ENCODE measurements around the gene GPC3. TPM values are rescaled to one million over a fixed set of nuclear protein-coding genes. Genes with fewer than 3 reads are reported as not detected.

GPC3 gene
- total and polyA plus RNA-seq, 2 donors (not counting 3 experiments of a cell fraction or from before 2014, with no cell fraction given) = not detected

DNA sequence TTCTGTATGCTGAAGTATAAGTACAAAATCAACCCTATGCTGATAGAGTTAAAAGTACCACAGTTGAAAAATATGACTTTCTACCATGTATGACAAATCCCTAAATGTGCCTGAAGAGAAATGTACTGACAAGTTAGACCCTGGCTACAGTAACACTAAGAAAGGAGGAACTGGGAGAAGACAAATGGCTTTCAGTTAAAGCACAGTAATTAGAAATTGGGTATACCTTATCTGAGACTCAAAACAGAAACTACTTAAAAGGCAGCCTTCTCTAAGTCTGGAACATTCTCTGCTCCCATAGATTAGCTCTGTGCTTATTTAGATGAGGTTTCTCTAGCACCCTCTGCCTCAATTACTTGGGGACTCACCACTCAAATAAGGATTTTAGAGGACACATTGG, 189.1 kb downstream of the GPC3 start:
- no peaks in the 10 kb centered on the region for H4K20me1 ChIP-seq (replicated peaks; ENCODE audit: control insufficient read depth, extremely low read depth, insufficient read depth, low read length)
- H3K27me3 ChIP-seq (ENCODE audit: control insufficient read depth in 2 of 2, insufficient read depth in 2 of 2, low read length in 2 of 2) = no peaks in the 10 kb centered on the region
- no peak overlapping the region for H2AFZ ChIP-seq (ENCODE audit: low read depth, low read length)
- CTCF ChIA-PET = interaction anchor here (0.7 kb wide), 1 partner anchor 11 kb away, joined by 3 read pairs; no protein-coding TSS in a partner anchor
- no peak for FAIRE-seq
- H3K36me3 ChIP-seq (ENCODE audit: control insufficient read depth in 2 of 2, extremely low read depth in 1 of 2, insufficient read depth in 2 of 2, low read length in 2 of 2) = no peaks in the 10 kb centered on the region
- H3K4me2 ChIP-seq (ENCODE audit: insufficient read depth, low read length) = no peak overlapping the region
- intact Hi-C loops (cut with micrococcal nuclease) (no loop called here), dilution Hi-C loops (cut with MboI; ENCODE audit: extremely low pct_ligation_motif_present, low sequenced_read_pairs) (no loop called here)
- no peak for DNase-seq (ENCODE audit: low read depth, low spot score)
- TF ChIP-seq POLR2A (IDR thresholded peaks at IDR 0.05; ENCODE audit: low read depth, low read length) (no peak), MYC (IDR thresholded peaks at IDR 0.05; ENCODE audit: low read depth, low read length) (no peak), JUN (IDR thresholded peaks at IDR 0.05; ENCODE audit: borderline replicate concordance, insufficient read depth, insufficient read length, low read depth) (no peak), GATA2 (IDR thresholded peaks at IDR 0.05; ENCODE audit: insufficient read depth, insufficient read length, low read depth, low read length) (no peak), POLR2AphosphoS5 (IDR thresholded peaks at IDR 0.05; ENCODE audit: insufficient read depth, low read depth, low read length) (no peak), EZH2 (IDR thresholded peaks at IDR 0.05; ENCODE audit: borderline replicate concordance, low read depth, low read length, severe bottlenecking) (no peak), FOS (IDR thresholded peaks at IDR 0.05; ENCODE audit: borderline replicate concordance, insufficient read depth, low read length) (no peak)
- TF ChIP-seq, protein P1, sequence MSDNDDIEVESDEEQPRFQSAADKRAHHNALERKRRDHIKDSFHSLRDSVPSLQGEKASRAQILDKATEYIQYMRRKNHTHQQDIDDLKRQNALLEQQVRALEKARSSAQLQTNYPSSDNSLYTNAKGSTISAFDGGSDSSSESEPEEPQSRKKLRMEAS (IDR thresholded peaks at IDR 0.05; ENCODE audit: insufficient read depth, insufficient read length) = no peak
- TF ChIP-seq, protein P2, sequence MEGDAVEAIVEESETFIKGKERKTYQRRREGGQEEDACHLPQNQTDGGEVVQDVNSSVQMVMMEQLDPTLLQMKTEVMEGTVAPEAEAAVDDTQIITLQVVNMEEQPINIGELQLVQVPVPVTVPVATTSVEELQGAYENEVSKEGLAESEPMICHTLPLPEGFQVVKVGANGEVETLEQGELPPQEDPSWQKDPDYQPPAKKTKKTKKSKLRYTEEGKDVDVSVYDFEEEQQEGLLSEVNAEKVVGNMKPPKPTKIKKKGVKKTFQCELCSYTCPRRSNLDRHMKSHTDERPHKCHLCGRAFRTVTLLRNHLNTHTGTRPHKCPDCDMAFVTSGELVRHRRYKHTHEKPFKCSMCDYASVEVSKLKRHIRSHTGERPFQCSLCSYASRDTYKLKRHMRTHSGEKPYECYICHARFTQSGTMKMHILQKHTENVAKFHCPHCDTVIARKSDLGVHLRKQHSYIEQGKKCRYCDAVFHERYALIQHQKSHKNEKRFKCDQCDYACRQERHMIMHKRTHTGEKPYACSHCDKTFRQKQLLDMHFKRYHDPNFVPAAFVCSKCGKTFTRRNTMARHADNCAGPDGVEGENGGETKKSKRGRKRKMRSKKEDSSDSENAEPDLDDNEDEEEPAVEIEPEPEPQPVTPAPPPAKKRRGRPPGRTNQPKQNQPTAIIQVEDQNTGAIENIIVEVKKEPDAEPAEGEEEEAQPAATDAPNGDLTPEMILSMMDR (IDR thresholded peaks at IDR 0.05; ENCODE audit: extremely low read depth in 1 of 2, insufficient read depth in 1 of 2, low read depth in 1 of 2, low read length in 2 of 2) = no peak
- BruUV-seq (replicated peaks) = no TSS peak
- H3K9me1 ChIP-seq (replicated peaks; ENCODE audit: control insufficient read depth, extremely low read depth, insufficient read depth, low read length) = no peaks in the 10 kb centered on the region
- H3K4me3 ChIP-seq (replicated peaks in 1 of 3; ENCODE audit: insufficient read depth in 1 of 3, low read depth in 1 of 3, low read length in 3 of 3) = no peak overlapping the region
- H3K27ac ChIP-seq (ENCODE audit: insufficient read depth, low read depth, low read length) = no peak overlapping the region
- H3K9ac ChIP-seq (replicated peaks; ENCODE audit: extremely low read depth, insufficient read depth, low read length) = no peak overlapping the region
- no peaks in the 10 kb centered on the region for H3K4me1 ChIP-seq (ENCODE audit: control insufficient read depth, extremely low read depth, insufficient read depth, low read length)
- POLR2A ChIA-PET = no interaction called here
- H3K9me3 ChIP-seq (replicated peaks; ENCODE audit: control insufficient read depth, insufficient read depth, low read length) = no peaks in the 10 kb centered on the region
- H3K79me2 ChIP-seq (ENCODE audit: control insufficient read depth, insufficient read depth, low read length) = no peaks in the 10 kb centered on the region
